SK-N-SH (cell line): ENCODE results near the gene NR5A2. TPM values are rescaled to one million over a fixed set of nuclear protein-coding genes. Genes with fewer than 3 reads are reported as not detected.

Source experiments
- CTCF ChIA-PET: fragments of 300-600, 350-600 bp; formaldehyde crosslinking; extraction: SDS; loops from one replicate; lab custom pipeline; 2021; lab: Yijun Ruan, JAX
- POLR2A ChIA-PET: fragments of 350-600 bp; sonication (Branson Sonifier 250); formaldehyde crosslinking; extraction: SDS; loops from one replicate; lab custom pipeline; 2020; ENCODE audit warnings: antibody characterized with exemption, inconsistent platforms; lab: Yijun Ruan, JAX
- DNase-seq: peaks from one replicate; pipeline ENCODE4 v3.0.0; 2012
- H2AFZ ChIP-seq: fragments of 200-600 bp; sonication (generic); 2 replicates; pipeline ENCODE4 v1.8.1; 2016; ENCODE audit warnings: antibody characterized with exemption, mild to moderate bottlenecking, low read depth
- H3F3A ChIP-seq: fragments of 200-600 bp; sonication (generic); replicated peaks from 2 replicates; pipeline ENCODE3; 2016; ENCODE audit warnings: antibody characterized with exemption, mild to moderate bottlenecking; ENCODE audit not compliant: insufficient read depth
- H3K27ac ChIP-seq, 2 experiments: fragments of 200-500 bp in 1 of 2; fragments of 200-600 bp in 1 of 2; sonication (Bioruptor generic) in 1 of 2; sonication (generic), shearing (Covaris generic) in 1 of 2; 2 replicates each; pipeline versions ENCODE4 v1.5.1 to v1.6.1; 2014 to 2016; ENCODE audit warnings: low read depth in 2 of 2, inconsistent platforms in 1 of 2, low read length in 1 of 2, mild to moderate bottlenecking in 1 of 2, mixed read lengths in 1 of 2
- H3K27me3 ChIP-seq: fragments of 200-600 bp; sonication (generic), shearing (Covaris generic); 2 replicates; pipeline ENCODE4 v1.6.1; 2016; ENCODE audit warnings: mixed run types; ENCODE audit not compliant: insufficient read depth
- H3K36me3 ChIP-seq, 2 experiments: fragments of 200-500 bp in 1 of 2; fragments of 200-600 bp in 1 of 2; sonication (Bioruptor generic) in 1 of 2; sonication (generic) in 1 of 2; replicated peaks in 1 of 2; 2 replicates each; pipeline versions ENCODE3 to v1.5.1; 2014 to 2016; ENCODE audit warnings: low read length in 1 of 2, mild to moderate bottlenecking in 1 of 2; ENCODE audit not compliant: insufficient read depth in 2 of 2, control insufficient read depth in 1 of 2
- H3K4me1 ChIP-seq, 2 experiments: fragments of 200-500 bp in 1 of 2; fragments of 200-600 bp in 1 of 2; sonication (Bioruptor generic) in 1 of 2; sonication (generic), shearing (Covaris generic) in 1 of 2; 2 replicates each; pipeline versions ENCODE4 v1.5.1 to v1.6.1; 2014 to 2016; ENCODE audit warnings: low read depth in 1 of 2, low read length in 1 of 2, mixed run types in 1 of 2; ENCODE audit not compliant: insufficient read depth in 2 of 2, control insufficient read depth in 1 of 2
- H3K4me2 ChIP-seq: fragments of 200-600 bp; sonication (generic), shearing (Covaris generic); 2 replicates; pipeline ENCODE4 v1.6.1; 2017; ENCODE audit warnings: mixed run types
- H3K4me3 ChIP-seq, 2 experiments: fragments of 200-500 bp in 1 of 2; fragments of 200-600 bp in 1 of 2; sonication (Bioruptor generic) in 1 of 2; sonication (generic), shearing (Covaris generic) in 1 of 2; 2 replicates each; pipeline versions ENCODE4 v1.5.1 to v1.8.1; 2014 to 2016; ENCODE audit warnings: low read depth in 2 of 2, inconsistent platforms in 1 of 2, low read length in 1 of 2, mild to moderate bottlenecking in 1 of 2, mixed read lengths in 1 of 2, moderate library complexity in 1 of 2
- H3K79me2 ChIP-seq: fragments of 200-600 bp; sonication (generic); 2 replicates; pipeline ENCODE4 v1.8.1; 2017; ENCODE audit warnings: mild to moderate bottlenecking; ENCODE audit not compliant: insufficient read depth
- H3K9ac ChIP-seq: fragments of 200-600 bp; sonication (generic); 2 replicates; pipeline ENCODE4 v1.6.1; 2017; ENCODE audit warnings: mixed run types
- H3K9me2 ChIP-seq: fragments of 200-600 bp; sonication (generic); 2 replicates; pipeline ENCODE4 v1.6.1; 2017; ENCODE audit warnings: mixed run types
- H3K9me3 ChIP-seq: fragments of 200-600 bp; sonication (generic); 2 replicates; pipeline ENCODE4 v1.6.1; 2017; ENCODE audit warnings: mixed run types, mild to moderate bottlenecking, moderate library complexity
- H4K20me1 ChIP-seq: fragments of 200-600 bp; sonication (generic); 2 replicates; pipeline ENCODE4 v1.6.1; 2017; ENCODE audit warnings: mild to moderate bottlenecking, mixed run types; ENCODE audit not compliant: insufficient read depth
- CHD2 ChIP-seq: fragments of 150-350 bp; IDR thresholded peaks from 2 replicates; pipeline ENCODE4 v1.6.1; 2018; ENCODE audit warnings: low read length; ENCODE audit not compliant: partially characterized antibody
- EZH2phosphoT487 ChIP-seq: fragments of 200-600 bp; sonication (generic); IDR thresholded peaks from 2 replicates; pipeline ENCODE4 v1.6.1; 2017; ENCODE audit warnings: low read depth, mixed run types, mild to moderate bottlenecking, antibody characterized with exemption, moderate library complexity, borderline replicate concordance
- FOSL2 ChIP-seq: IDR thresholded peaks from 2 replicates; pipeline ENCODE4 v1.4.0; 2012; ENCODE audit warnings: low read depth, mild to moderate bottlenecking, moderate library complexity, borderline replicate concordance
- FOXM1 ChIP-seq: IDR thresholded peaks from 2 replicates; pipeline ENCODE4 v1.4.0; 2012; ENCODE audit warnings: low read depth, mild to moderate bottlenecking
- GABPA ChIP-seq: IDR thresholded peaks from 2 replicates; pipeline ENCODE4 v1.4.0; 2012; ENCODE audit warnings: low read depth, mild to moderate bottlenecking
- GATA2 ChIP-seq: sonication (generic); formaldehyde crosslinking; IDR thresholded peaks from 2 replicates; pipeline ENCODE4 v1.5.0; 2020; ENCODE audit warnings: mild to moderate bottlenecking, missing genetic modification reagents
- IRF3 ChIP-seq: fragments of 150-350 bp; IDR thresholded peaks from 2 replicates; pipeline ENCODE4 v1.6.1; 2016; ENCODE audit warnings: mild to moderate bottlenecking, low read depth, low read length
- JUND ChIP-seq: IDR thresholded peaks from 2 replicates; pipeline ENCODE4 v1.4.0; 2012
- MXI1 ChIP-seq: IDR thresholded peaks from 2 replicates; pipeline ENCODE4 v1.6.1; 2012; ENCODE audit warnings: mild to moderate bottlenecking, low read depth, low read length, improper control_type of control experiment
- POLR2AphosphoS5 ChIP-seq: IDR thresholded peaks from 2 replicates; pipeline ENCODE4 v1.6.1; 2012; ENCODE audit warnings: low read depth, low read length
- RAD21 ChIP-seq: IDR thresholded peaks from 2 replicates; pipeline ENCODE4 v1.6.1; 2012; ENCODE audit warnings: mild to moderate bottlenecking, low read length
- RCOR1 ChIP-seq: fragments of 150-350 bp; IDR thresholded peaks from 2 replicates; pipeline ENCODE4 v1.6.1; 2017; ENCODE audit warnings: antibody characterized with exemption, low read length
- REST ChIP-seq: IDR thresholded peaks from 2 replicates; pipeline ENCODE4 v1.6.1; 2012; ENCODE audit warnings: mild to moderate bottlenecking, low read depth, low read length, moderate library complexity
- RFX5 ChIP-seq: IDR thresholded peaks from 2 replicates; pipeline ENCODE4 v1.6.1; 2012; ENCODE audit warnings: mild to moderate bottlenecking, improper control_type of control experiment, low read length
- SMC3 ChIP-seq: IDR thresholded peaks from 2 replicates; pipeline ENCODE4 v1.6.1; 2012; ENCODE audit warnings: low read depth, low read length, improper control_type of control experiment
- TAF1 ChIP-seq: IDR thresholded peaks from 2 replicates; pipeline ENCODE4 v1.6.1; 2012; ENCODE audit warnings: low read depth, mild to moderate bottlenecking, low read length, moderate library complexity, borderline replicate concordance
- TCF12 ChIP-seq: IDR thresholded peaks from 2 replicates; pipeline ENCODE4 v1.4.0; 2012
- TEAD4 ChIP-seq: IDR thresholded peaks from 2 replicates; pipeline ENCODE4 v1.4.0; 2012; ENCODE audit warnings: mild to moderate bottlenecking, borderline replicate concordance; ENCODE audit not compliant: insufficient read depth
- USF1 ChIP-seq: IDR thresholded peaks from 2 replicates; pipeline ENCODE4 v1.4.0; 2012; ENCODE audit warnings: low read depth, borderline replicate concordance
- USF2 ChIP-seq: fragments of 150-350 bp; IDR thresholded peaks from 2 replicates; pipeline ENCODE4 v1.6.1; 2017; ENCODE audit warnings: antibody characterized with exemption, low read length, low read depth, borderline replicate concordance
- YY1 ChIP-seq: IDR thresholded peaks from 2 replicates; pipeline ENCODE4 v1.4.0; 2012; ENCODE audit warnings: low read depth, mild to moderate bottlenecking
- ZBTB33 ChIP-seq: IDR thresholded peaks from 2 replicates; pipeline ENCODE4 v1.4.0; 2012; ENCODE audit warnings: low read depth, borderline replicate concordance
- whole genome bisulfite sequencing: methylation state at CpG from one replicate; pipeline ENCODE4 v1.1.6; 2017; ENCODE audit warnings: low lambda C conversion rate; 5-methylcytosine and 5-hydroxymethylcytosine counted together
- polyA plus RNA-seq, 3 experiments: library from polyadenylated mRNA; depleted of rRNA; stranded (reverse); fragments of >200 nt; gene quantifications; 2 replicates each; pipeline ENCODE4 v1.2.3, GENCODE V29; 2012

Gene NR5A2
- polyA plus RNA-seq, 1 of the 3 experiments (the other 2 are of a cell fraction): not detected

GRCh38 chr1:200005165-200005564, 22.3 kb upstream of the NR5A2 start:
- ChIA-PET CTCF (no interaction called here), POLR2A (interaction anchor here (0.5 kb wide), 1 partner anchor 228 kb away, joined by 3 read pairs; no protein-coding TSS in a partner anchor)
- WGBS: 78% methylated on average over 6 of the region's 6 CpGs
- H3K4me3 ChIP-seq: no peak overlapping the region
- H3K9ac ChIP-seq: no peak overlapping the region
- no peaks in the 10 kb centered on the region for H3K9me2 ChIP-seq
- no peaks in the 10 kb centered on the region for H3K36me3 ChIP-seq
- no peaks in the 10 kb centered on the region for H3K9me3 ChIP-seq
- no peaks in the 10 kb centered on the region for H4K20me1 ChIP-seq
- no peak overlapping the region for H3K4me2 ChIP-seq
- no peak for DNase-seq
- H2AFZ ChIP-seq: no peak overlapping the region
- H3F3A ChIP-seq: no peaks in the 10 kb centered on the region
- no peak overlapping the region for H3K27ac ChIP-seq
- H3K4me1 ChIP-seq: no peaks in the 10 kb centered on the region
- TF ChIP-seq RFX5 (no peak), FOSL2 (no peak), MXI1 (no peak), RCOR1 (no peak), ZBTB33 (no peak), POLR2AphosphoS5 (no peak), TEAD4 (no peak), USF2 (no peak), EZH2phosphoT487 (no peak), TCF12 (no peak), GABPA (no peak)
- H3K27me3 ChIP-seq: peaks cover 4% of the 10 kb centered on the region; the same call in 1 of the 2 replicates
- no peaks in the 10 kb centered on the region for H3K79me2 ChIP-seq

- DNase-seq: no peak
- Histone ChIP-seq H3K27me3 (peaks cover 4% of the 10 kb centered on the region; the same call in 1 of the 2 replicates), H3K9ac (no peak overlapping the region), H3K36me3 (no peaks in the 10 kb centered on the region), H3K27ac (no peak overlapping the region), H3K4me2 (no peak overlapping the region), H3K4me3 (no peak overlapping the region), H4K20me1 (no peaks in the 10 kb centered on the region), H3K79me2 (no peaks in the 10 kb centered on the region), H2AFZ (no peak overlapping the region), H3K9me2 (no peaks in the 10 kb centered on the region), H3K4me1 (no peaks in the 10 kb centered on the region), H3F3A (no peaks in the 10 kb centered on the region), H3K9me3 (no peaks in the 10 kb centered on the region)
- CTCF ChIA-PET: no interaction called here
- 44% methylated on average over 3 of the region's 3 CpGs for WGBS
- POLR2A ChIA-PET: interaction anchor here (0.6 kb wide), 1 partner anchor 472 kb away, joined by 3 read pairs; no protein-coding TSS in a partner anchor
- no peak for TF ChIP-seq JUND
- no peak for TF ChIP-seq GATA2 (CRISPR knock-in tag)
- no peak for TF ChIP-seq TAF1
- no peak for TF ChIP-seq FOXM1
- no peak for TF ChIP-seq SMC3
- no peak for TF ChIP-seq CHD2
- TF ChIP-seq TCF12: no peak
- TF ChIP-seq REST: no peak
- no peak for TF ChIP-seq TEAD4
- TF ChIP-seq RAD21: no peak
- TF ChIP-seq USF1: no peak
- TF ChIP-seq RFX5: no peak
- no peak for TF ChIP-seq IRF3
- TF ChIP-seq YY1: no peak
Observed at GRCh38 chr1:200006711-200007110, 20.8 kb upstream of the NR5A2 start.
